ENCODE measurements around the gene CCNT1.

DNA sequence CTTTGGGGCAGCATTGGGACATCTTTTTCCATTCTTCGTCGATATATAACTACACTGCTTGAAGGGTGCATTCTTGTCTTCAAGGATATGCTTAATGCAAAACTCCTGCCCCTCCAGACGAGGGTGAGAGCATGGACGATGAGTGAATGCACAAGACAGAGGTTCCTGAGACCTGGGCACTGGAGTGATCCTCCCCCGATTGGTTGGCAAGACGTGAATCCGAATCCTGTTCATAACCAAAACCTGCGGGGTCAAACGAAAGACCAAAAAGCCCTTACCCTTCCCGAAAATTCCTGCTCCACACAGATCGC is 35.2 kb downstream of the CCNT1 start:
- TF ChIP-seq, protein P1, sequence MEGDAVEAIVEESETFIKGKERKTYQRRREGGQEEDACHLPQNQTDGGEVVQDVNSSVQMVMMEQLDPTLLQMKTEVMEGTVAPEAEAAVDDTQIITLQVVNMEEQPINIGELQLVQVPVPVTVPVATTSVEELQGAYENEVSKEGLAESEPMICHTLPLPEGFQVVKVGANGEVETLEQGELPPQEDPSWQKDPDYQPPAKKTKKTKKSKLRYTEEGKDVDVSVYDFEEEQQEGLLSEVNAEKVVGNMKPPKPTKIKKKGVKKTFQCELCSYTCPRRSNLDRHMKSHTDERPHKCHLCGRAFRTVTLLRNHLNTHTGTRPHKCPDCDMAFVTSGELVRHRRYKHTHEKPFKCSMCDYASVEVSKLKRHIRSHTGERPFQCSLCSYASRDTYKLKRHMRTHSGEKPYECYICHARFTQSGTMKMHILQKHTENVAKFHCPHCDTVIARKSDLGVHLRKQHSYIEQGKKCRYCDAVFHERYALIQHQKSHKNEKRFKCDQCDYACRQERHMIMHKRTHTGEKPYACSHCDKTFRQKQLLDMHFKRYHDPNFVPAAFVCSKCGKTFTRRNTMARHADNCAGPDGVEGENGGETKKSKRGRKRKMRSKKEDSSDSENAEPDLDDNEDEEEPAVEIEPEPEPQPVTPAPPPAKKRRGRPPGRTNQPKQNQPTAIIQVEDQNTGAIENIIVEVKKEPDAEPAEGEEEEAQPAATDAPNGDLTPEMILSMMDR (conservative IDR thresholded peaks at IDR 0.05) = no peak
- no peak for TF ChIP-seq EZH2 (IDR thresholded peaks at IDR 0.05; ENCODE audit: low read depth)
